Activated T-cell treated with anti-CD3 and anti-CD28 coated beads, Interleukin-2, amount 50 U/mL, for 72 hours (primary cell): ENCODE data around the gene RNF130. TPM values are rescaled to one million over a fixed set of nuclear protein-coding genes. Genes with fewer than 3 reads are reported as not detected.
A peak's percentile ranks its signal among the peaks of the same experiment; 100 is the strongest.
"Not testable (repeated sequence)": the region's sequence is repeated elsewhere in the genome, so short reads cannot be mapped to it uniquely, and the experiment has no call there.

Source experiments
- ATAC-seq, 2 donors: fragments of 150-1000 bp; cut with Tn5 transposase; replicated peaks in 1 of 2; 2 replicates each; pipeline ENCODE4 v1.10.0; 2021; ENCODE audit warnings: moderate library complexity in 2 of 2, mild to moderate bottlenecking in 1 of 2
- DNase-seq, 2 donors: peaks; one replicate each; pipeline ENCODE4 v3.0.0; 2021 to 2022; ENCODE audit warnings: mixed read lengths in 1 of 2
- H3K27ac Mint-ChIP-seq: one replicate; pipeline ENCODE4 v1.8.0; 2022; ENCODE audit warnings: mild to moderate bottlenecking, moderate library complexity, mixed read lengths
- H3K27me3 Mint-ChIP-seq: one replicate; pipeline ENCODE4 v1.8.0; 2022; ENCODE audit warnings: low read depth, mixed read lengths
- H3K36me3 Mint-ChIP-seq, 2 donors: one replicate each; pipeline ENCODE4 v1.8.0; 2022; ENCODE audit warnings: mixed read lengths in 2 of 2, mild to moderate bottlenecking in 1 of 2; ENCODE audit not compliant: insufficient read depth in 2 of 2
- H3K4me1 Mint-ChIP-seq: one replicate; pipeline ENCODE4 v1.8.0; 2022; ENCODE audit warnings: low read depth, mixed read lengths
- H3K4me3 Mint-ChIP-seq, 2 donors: one replicate each; pipeline ENCODE4 v1.8.0; 2022; ENCODE audit warnings: mild to moderate bottlenecking in 2 of 2, mixed read lengths in 2 of 2, moderate library complexity in 2 of 2
- H3K9me3 Mint-ChIP-seq, 2 donors: one replicate each; pipeline ENCODE4 v1.8.0; 2022; ENCODE audit warnings: mixed read lengths in 2 of 2
- total RNA-seq, 2 donors: library from RNA; stranded (reverse); gene quantifications; one replicate each; pipeline ENCODE4 v1.2.3, GENCODE V29; 2022

RNF130 gene
- total RNA-seq, 2 donors from 2014 or later, result 17.7 to 23.6 TPM

DNA sequence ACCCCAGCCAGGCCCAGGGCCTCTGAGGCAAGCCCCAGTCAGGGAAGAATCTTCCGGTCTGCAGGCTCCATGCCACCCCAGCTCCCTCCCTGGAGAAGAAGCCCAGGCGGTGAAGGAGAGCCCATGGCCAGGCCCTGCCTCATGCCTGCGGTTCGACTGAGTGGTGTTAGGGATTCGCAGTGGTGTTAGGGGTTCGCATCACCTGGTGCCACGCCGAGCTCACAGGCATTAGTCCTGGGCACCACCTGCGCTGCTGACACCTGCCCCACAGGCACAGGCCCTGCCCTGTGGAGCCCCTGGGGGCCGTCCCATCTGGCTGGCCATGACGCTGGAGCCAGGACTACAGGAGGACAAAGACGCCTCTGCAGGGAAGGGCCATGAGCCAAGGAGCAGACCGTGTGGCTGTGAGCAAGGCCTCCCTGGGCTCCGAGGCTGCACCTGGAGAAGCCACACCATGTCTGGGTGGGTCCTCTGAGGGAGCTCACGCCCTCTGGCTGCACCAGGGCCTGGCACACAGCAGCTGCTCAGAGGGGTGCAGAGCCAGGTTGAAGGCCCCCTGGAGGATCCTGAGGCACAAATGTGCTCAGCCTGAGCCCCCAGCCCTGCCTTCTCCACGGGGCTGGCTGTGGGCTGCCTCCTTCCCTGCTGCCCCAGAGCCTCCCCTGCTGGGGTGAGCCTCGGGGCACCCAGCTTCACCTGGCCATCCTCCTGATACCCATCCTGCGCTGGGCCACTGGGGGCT is 27.6 kb upstream of the RNF130 start:
- H3K27ac Mint-ChIP-seq, result no peak overlapping the region

DNA sequence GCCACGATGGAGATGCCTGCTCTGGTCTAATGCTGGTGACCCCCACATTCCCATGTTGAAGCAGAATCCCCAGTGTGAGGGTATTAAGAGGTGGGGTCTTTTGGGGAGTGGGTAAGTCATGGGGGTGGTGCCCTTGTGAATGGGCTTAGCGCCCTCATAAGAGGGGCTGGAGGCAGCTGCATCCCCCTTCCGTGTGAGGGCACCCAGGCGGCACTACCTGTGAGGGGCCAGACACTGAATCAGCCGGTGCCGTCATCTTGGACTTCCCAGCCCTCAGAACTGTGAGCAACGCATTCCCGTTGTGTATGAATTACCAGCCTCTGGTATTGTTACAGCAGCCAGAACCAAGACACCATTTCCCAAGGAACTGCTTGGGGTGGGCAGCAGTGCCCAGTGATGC is 27.0 kb upstream of the RNF130 start:
- Mint-ChIP-seq H3K4me3 (no peak overlapping the region), H3K27me3 (peaks cover 13% of the 10 kb centered on the region), H3K4me1 (no peaks in the 10 kb centered on the region), H3K27ac (no peak overlapping the region), H3K9me3 (no peaks in the 10 kb centered on the region), H3K36me3 (no peaks in the 10 kb centered on the region)
- ATAC-seq, result no peak
- DNase-seq, result no peak

More for the DNA sequence above, 27.6 kb upstream of the RNF130 start:
- H3K27me3 Mint-ChIP-seq, result peaks cover 12% of the 10 kb centered on the region
- H3K9me3 Mint-ChIP-seq, result no peaks in the 10 kb centered on the region
- no peak for ATAC-seq
- H3K36me3 Mint-ChIP-seq, result no peaks in the 10 kb centered on the region
- no peak overlapping the region for H3K4me3 Mint-ChIP-seq
- H3K4me1 Mint-ChIP-seq, result no peaks in the 10 kb centered on the region
- DNase-seq, result no peak

DNA sequence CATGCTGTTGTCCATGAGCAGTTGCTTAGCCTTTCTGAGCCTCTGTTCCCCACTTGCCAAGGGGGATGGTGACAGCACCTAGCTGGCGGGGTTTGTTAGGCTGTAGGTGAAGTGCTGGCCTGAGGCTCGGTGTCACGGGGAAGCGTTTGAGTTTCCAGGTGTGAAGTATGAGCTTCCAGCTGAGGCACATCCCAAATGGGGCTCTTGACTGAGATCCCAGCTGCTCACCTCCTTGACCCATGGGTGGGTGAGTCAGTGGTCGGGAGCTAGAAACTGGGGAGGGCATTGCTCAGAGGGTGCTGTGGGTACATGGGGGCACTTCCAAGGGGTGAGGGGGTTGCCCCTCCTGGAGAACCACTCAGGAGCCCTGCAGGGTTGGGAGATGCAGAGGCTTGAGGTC is 26.4 kb upstream of the RNF130 start:
- no peaks in the 10 kb centered on the region for H3K9me3 Mint-ChIP-seq
- no peak for DNase-seq
- H3K27ac Mint-ChIP-seq, result no peak overlapping the region
- peaks cover 14% of the 10 kb centered on the region for H3K27me3 Mint-ChIP-seq
- no peaks in the 10 kb centered on the region for H3K4me1 Mint-ChIP-seq
- H3K36me3 Mint-ChIP-seq, result no peaks in the 10 kb centered on the region
- no peak for ATAC-seq
- H3K4me3 Mint-ChIP-seq, result no peak overlapping the region

DNA sequence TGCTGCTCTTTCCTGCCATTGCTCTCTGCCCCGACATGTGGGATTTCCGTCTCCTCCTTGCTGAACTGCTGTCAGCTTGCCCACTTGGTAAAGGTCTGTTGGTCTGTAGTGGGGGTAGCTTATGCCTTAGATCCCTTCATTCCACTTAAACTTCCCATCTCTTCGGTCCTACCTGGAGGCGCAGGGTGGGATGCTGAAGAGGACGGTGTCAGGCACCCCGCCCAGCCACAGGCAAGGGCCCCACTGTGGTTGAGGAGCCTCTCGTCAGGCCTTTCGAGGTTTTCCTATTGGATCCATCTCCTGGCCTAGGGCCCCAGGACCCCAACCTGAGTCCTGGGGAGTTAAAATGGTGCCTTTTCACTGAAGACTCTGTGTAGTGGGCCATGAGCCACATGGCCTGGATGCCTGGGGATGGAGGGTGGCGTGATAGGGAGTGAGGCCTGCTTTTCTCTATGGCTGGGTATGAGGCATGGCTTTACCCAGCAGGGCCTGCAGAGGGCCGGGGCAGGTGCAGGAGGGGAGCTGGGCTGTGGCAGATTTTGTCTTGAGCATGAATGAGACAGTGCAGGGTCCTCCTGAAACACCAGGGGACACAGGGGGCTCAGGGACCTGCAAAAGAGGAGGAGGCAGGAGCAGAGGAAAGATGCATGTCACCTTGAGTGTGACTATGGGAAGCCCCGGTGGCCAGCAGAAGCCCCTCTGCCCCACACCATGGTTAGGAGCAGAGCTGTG is 25.8 kb upstream of the RNF130 start:
- H3K27ac Mint-ChIP-seq, result no peak overlapping the region

DNA sequence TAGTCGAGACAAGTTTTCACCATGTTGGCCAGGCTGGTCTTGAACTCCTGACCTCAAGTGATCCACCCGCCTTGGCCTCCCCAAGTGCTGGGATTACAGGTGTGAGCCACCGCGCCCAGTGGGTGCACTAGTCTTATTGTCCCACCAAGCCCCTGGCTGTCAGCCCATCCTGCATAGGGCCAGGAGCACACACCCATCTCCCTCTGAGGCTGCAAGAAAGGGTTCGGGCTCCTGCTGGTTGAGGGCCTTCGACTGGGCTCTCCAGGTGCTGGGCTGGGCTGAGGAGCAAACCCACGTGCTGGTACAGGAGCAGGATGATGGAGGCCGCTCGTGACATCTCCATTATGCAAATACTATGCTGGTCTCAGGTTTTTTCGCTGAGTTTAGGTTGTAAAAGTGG is 25.1 kb upstream of the RNF130 start:
- no peak for DNase-seq
- Mint-ChIP-seq H3K4me1 (no peaks in the 10 kb centered on the region), H3K36me3 (no peaks in the 10 kb centered on the region), H3K9me3 (no peaks in the 10 kb centered on the region), H3K27ac (no peak overlapping the region), H3K27me3 (peaks cover 14% of the 10 kb centered on the region), H3K4me3 (no peak overlapping the region)
- no peak for ATAC-seq

More for the DNA sequence above, 25.8 kb upstream of the RNF130 start:
- Mint-ChIP-seq H3K27me3 (peaks cover 14% of the 10 kb centered on the region), H3K9me3 (no peaks in the 10 kb centered on the region), H3K4me3 (no peak overlapping the region), H3K4me1 (no peaks in the 10 kb centered on the region), H3K36me3 (no peaks in the 10 kb centered on the region)
- no peak for DNase-seq
- ATAC-seq, result no peak

DNA sequence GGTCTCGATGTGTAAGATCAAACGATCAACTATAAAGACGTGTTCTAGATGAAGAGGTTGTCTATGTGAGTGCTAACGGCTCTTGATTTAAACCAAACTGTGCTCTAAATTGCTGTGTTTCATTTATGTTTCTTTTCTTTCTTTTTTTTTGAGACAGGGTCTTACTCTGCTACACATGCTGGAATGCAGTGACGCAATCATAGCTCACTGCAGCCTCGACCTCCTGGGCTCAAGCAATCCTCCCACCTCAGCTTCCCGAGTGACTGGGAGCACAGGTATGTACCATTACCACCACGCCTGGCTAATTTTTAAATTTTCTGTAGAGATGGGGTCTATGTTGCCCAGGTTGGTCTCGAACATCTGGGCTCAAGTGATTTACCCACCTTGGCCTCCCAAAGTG is 24.0 kb upstream of the RNF130 start:
- Mint-ChIP-seq H3K4me3 (no peak overlapping the region), H3K4me1 (peaks cover 4% of the 10 kb centered on the region), H3K27ac (no peak overlapping the region), H3K36me3 (no peaks in the 10 kb centered on the region), H3K9me3 (no peaks in the 10 kb centered on the region), H3K27me3 (peaks cover 14% of the 10 kb centered on the region)
- DNase-seq (no peak), ATAC-seq (no peak)

DNA sequence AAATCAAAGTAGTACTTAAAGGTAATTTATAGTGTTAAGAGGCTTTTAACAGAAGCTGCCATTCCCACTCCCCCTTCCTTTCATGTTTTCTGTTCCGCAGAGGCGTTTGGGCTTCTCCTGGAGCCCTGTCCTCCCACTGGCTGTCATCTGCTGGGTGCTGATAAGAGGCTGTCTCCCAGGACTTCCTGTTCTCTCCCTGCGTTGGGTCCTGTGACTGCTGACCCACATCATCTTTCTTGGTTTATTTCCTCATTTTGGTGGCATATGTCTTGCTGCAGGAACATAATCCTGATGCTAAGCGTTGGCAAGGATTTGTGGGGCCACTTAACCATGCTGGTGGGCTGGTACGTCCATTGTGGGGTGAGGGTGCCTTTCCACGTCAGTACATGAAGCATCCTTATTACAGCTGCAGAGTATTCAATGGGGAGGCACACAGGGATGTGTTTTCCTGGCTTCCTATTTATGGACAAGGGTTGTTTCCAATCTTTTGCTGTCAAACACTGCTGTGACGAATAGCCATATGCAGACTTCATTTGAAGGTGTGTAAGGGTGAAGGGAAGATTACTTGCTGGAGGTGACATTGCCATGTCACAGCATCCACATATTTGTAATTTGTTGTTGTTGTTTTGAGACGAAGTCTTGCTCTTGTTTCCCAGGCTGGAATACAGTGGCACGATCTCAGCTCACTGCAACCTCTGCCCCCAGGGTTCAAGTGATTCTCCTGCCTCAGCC is 22.3 kb upstream of the RNF130 start:
- DNase-seq (no peak), ATAC-seq (no peak)
- H3K4me1 Mint-ChIP-seq, result peaks cover 10% of the 10 kb centered on the region
- no peak overlapping the region for H3K4me3 Mint-ChIP-seq
- H3K27me3 Mint-ChIP-seq, result peaks cover 14% of the 10 kb centered on the region
- no peaks in the 10 kb centered on the region for H3K36me3 Mint-ChIP-seq
- no peaks in the 10 kb centered on the region for H3K9me3 Mint-ChIP-seq
- no peak overlapping the region for H3K27ac Mint-ChIP-seq

DNA sequence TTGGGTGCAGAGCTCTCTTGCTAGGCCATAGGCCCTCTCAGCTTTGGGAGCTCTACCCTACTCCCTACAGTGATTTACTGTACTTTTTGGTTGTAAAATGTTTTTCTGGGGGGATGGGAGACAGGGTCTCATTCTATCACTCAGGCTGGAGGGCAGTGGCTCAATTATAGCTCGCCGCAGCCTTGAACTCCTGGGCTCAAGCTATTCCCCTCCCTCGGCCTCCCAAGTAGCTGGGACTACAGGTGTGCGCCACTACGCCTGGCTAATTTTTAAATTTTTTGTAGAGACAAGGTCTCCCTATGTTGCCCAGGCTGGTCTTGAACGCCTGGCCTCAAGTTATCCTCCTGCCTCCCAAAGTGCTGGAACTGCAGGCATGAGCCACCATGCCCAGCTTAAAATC is 21.7 kb upstream of the RNF130 start:
- peaks cover 10% of the 10 kb centered on the region for H3K4me1 Mint-ChIP-seq
- no peak for DNase-seq
- H3K9me3 Mint-ChIP-seq, result no peaks in the 10 kb centered on the region
- no peak overlapping the region for H3K4me3 Mint-ChIP-seq
- H3K27ac Mint-ChIP-seq, result no peak overlapping the region
- ATAC-seq, result no peak
- H3K36me3 Mint-ChIP-seq, result no peaks in the 10 kb centered on the region
- peaks cover 14% of the 10 kb centered on the region for H3K27me3 Mint-ChIP-seq

DNA sequence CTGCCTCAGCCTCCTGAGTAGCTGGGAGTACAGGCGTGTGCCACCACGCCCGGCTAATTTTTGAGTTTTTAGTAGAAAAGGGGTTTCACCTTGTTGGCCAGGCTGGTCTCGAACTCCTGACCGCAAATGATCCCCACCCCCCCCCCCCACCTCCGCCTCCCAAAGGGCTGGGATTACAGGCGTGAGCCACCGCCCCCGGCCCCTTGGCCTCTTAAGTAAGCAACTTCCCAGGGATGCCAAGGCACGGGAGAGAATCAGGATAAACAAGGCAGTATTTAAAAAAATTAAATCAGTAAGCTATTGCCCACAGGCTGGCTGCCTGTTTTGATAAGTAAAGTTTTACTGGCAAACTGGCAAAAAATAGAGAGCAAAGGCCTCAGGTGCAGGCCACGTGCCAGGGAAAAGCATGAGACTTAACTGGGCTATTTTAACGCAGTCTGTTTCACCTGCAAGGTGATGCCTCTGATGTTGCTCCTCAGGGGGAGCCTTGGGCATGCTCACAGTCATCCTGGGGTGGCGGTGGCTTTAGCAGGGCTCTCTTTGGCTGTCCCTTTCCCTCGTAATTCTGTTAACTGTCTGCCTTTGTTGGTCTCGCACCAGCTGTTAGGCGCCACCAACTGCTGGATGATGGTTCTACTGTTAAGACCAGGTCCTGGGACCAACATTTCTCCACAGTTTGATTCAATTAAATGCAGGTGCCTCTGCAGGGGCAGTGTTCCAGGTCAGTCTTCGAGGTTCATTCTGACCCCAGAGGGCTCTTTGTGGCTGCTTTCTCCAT is 19.4 kb upstream of the RNF130 start:
- no peak for ATAC-seq
- Mint-ChIP-seq H3K36me3 (no peaks in the 10 kb centered on the region), H3K4me1 (peaks cover 23% of the 10 kb centered on the region), H3K27me3 (peaks cover 14% of the 10 kb centered on the region), H3K4me3 (peak overlapping the region; percentile 90 to 95), H3K27ac (no peak overlapping the region), H3K9me3 (no peaks in the 10 kb centered on the region)
- DNase-seq, result peak in 1 of 2 donors; percentile 19

DNA sequence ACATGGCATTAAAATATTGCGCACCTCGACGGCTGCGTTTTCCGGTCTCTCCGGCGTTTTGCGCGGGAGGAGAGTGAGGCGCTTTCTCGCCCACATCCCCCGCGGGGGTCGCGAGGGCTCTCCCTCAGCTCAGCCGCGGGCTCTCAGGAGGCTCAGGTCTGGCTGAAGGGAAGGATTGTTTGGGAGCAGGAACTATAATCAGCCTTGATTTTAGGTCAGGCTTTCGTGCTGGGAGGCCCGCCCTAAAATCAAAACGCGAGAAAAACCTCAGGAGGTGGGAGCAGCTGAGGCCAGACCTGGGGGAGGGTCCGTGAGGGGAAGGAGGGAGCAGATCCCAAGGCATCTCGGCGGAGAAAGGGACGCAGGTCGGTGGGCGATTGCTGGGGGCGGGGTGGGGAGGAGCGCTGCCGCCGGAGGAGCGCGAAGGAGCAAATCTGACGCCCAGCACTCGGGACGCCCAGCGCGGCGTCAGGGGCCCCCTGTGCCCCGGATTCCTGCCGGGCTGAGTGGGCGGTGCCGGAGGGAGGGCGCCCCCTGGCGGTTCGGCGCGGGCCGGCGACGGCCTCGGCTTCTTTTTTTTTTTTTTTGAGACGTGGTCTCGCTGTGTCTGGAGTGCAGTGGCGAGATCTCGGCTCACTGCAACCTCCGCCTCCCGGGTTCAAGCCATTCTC is 18.7 kb upstream of the RNF130 start:
- H3K4me1 Mint-ChIP-seq, result peaks cover 29% of the 10 kb centered on the region
- DNase-seq, result peak; percentile 85 to 91
- peaks cover 10% of the 10 kb centered on the region for H3K27me3 Mint-ChIP-seq
- peak overlapping the region; percentile 90 to 95 for H3K4me3 Mint-ChIP-seq
- no peaks in the 10 kb centered on the region for H3K9me3 Mint-ChIP-seq
- no peaks in the 10 kb centered on the region for H3K36me3 Mint-ChIP-seq
- no peak overlapping the region for H3K27ac Mint-ChIP-seq
- peak; percentile 91 for ATAC-seq

DNA sequence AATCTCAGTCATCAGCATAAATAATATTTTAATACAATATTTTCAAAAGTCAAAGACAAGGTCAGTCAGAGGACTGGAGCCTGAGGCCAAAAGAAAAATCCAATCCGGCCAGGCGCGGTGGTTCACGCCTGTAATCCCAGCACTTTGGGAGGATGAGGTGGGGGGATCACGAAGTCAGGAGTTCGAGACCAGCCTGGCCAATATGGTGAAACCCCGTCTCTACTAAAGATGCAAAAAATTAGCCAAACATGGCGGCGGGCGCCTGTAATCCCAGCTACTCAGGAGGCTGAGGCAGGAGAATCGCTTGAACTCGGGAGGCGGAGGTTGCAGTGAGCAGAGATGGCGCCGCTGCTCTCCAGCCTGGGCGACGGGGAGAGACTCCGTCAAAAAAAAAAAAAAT is 18.1 kb upstream of the RNF130 start:
- not testable (repeated sequence) for DNase-seq, H3K36me3 Mint-ChIP-seq, H3K27me3 Mint-ChIP-seq, ATAC-seq, H3K27ac Mint-ChIP-seq, H3K9me3 Mint-ChIP-seq
- Mint-ChIP-seq H3K4me1 (peaks cover 31% of the 10 kb centered on the region), H3K4me3 (peak overlapping the region; percentile 90 to 95)

DNA sequence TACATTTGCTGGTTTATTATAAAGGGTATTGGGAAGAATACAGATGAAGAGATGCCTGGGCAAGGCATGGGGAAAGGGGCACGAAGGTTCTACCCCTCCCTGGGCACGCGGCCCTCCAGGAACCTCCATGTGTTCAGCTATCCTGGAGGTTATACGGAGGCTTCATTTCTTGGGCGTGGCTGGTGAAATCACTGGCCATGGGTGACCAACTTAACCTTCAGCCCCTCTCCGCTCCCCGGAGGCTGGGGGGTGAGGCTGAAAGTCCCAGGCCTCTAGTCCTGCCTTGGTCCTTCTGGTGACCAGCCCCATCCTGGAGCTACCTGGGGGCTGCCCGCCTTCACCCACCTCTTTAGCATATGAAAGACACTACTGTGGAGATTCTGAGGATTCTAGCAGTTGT is 17.0 kb upstream of the RNF130 start:
- Mint-ChIP-seq H3K9me3 (no peaks in the 10 kb centered on the region), H3K36me3 (no peaks in the 10 kb centered on the region), H3K4me1 (peaks cover 38% of the 10 kb centered on the region), H3K27me3 (peaks cover 2% of the 10 kb centered on the region), H3K27ac (no peak overlapping the region), H3K4me3 (peak overlapping the region in 1 of 2 donors; percentile 45)
- DNase-seq (no peak), ATAC-seq (no peak)
